Stimulated activated CD4-positive, alpha-beta T cell treated with anti-CD3 and anti-CD28 coated beads, Interleukin-15, amount 100 ng/mL, for 24 hours (primary cell): ENCODE results near the gene TAS2R20.
"Not testable (repeated sequence)": the region's sequence is repeated elsewhere in the genome, so short reads cannot be mapped to it uniquely, and the experiment has no call there.

ENCODE experiments used
- DNase-seq: peaks from one replicate; pipeline ENCODE4 v3.0.0-alpha.2; 2020

TAS2R20 gene, protein sequence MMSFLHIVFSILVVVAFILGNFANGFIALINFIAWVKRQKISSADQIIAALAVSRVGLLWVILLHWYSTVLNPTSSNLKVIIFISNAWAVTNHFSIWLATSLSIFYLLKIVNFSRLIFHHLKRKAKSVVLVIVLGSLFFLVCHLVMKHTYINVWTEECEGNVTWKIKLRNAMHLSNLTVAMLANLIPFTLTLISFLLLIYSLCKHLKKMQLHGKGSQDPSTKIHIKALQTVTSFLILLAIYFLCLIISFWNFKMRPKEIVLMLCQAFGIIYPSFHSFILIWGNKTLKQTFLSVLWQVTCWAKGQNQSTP

DNA sequence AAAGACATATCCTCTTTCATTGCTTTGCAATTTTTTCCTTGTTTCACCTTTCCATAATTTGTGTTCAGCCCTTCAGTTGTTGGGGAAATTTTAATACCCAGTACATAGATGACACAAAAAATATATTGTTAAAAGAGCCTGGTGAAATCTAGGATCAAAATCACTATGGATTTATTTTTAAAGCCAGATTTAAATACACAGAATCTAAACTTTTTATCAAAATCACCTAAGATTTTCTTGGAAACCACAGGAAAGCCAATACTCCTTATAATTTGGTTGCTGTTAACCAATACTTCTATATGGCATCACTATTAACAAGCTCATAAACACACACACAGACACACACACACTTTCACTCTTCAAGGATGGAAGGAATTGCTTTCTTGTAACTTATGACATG lies at the start of gene TAS2R20:
TSS of gene TAS2R20 (minus strand) at position 101 of the 400 bp plus-strand sequence. CDS start 429 bp downstream, outside the sequence.
- DNase-seq: no peak

DNA sequence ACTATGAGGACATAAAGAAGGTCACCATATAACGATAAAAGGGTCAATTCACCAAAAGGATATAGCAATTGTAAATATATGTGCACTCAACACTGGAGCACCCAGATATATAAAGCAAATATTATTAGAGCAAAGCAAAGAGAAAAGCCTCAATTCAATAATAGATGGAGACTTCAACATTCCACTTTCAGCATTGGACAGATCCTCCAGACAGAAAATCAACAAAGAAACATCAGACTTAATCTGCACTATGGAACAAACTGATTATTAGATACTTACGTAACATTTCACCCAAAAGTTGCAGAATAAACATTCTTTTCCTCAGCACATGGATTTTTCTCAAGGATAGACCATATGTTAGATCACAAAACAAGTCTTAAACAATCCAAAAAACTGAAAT lies 43.3 kb upstream of the TAS2R20 start:
- not testable (repeated sequence) for DNase-seq

DNA sequence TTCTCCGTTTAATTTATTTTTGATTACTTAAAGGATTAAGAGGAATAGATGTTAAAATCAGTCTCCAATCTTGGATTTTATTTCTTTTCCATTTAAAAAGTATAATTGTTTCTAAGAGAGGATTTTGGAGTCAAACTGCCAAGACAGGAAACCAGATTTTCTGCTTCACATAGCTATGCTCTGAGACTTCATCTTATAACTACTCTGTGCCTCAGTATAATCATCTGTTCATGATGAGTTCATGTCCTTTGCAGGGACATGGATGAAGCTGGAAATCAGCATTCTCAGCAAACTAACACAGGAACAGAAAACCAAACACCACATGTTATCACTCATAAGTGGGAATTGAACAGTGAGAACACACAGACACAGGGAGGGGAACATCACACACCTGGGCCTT lies 42.1 kb upstream of the TAS2R20 start:
- no peak for DNase-seq

DNA sequence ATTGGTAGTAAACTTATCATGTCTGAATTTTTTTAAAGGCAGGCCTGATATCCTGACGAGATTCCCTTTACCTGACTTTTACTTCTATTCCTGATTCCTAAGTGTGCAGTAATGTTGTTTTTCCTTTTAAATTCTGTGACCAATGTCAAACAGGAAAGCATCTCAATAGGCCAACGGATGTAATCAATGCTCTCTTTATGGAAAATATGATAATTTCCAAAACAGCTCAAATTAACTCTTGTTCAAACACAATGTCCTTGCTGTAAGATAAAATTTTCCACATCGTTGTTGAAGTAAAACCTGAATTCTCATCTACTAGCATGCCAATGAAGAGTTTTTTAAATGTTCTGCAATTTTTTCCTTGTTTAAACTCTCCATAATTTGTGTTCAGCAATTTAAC lies 41.1 kb upstream of the TAS2R20 start:
- DNase-seq: no peak

DNA sequence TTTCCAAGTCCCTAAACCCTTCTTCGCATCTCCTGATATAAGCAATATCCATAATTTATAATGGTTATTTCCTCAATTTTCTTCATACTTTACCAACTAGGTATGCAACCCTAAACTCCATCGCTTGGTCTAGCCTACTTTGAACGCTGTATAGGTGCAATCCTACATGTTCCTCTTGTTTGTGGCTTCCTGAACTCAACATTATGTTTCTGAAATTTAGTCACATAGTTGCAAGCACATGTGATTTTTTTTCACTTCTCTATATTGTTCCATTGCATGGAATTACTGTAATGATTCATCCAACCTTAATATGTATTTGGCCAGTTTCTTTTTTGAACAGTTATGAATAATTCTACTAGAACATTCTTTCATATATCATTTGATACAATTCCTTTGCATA lies 35.9 kb upstream of the TAS2R20 start:
- not testable (repeated sequence) for DNase-seq

DNA sequence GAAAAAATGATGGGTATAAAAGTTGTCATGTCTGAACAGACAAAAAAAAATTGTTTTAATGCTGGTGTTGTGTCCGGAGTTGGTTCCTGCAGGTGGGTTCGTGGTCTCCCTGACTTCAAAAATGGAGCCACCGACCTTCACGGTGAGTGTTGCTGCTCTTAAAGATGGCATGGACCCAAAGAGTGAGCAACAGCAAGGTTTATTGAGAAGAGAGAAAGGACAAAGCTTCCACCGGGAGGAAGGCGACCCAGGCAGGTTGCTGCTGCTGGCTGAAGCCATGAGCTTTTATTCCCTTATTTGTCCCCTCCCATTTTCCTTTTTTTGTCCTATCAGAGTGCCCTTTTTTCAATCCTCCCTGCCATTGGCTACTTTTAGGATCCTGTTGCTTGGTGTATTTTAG lies 33.2 kb upstream of the TAS2R20 start, which contains the start of gene TAS2R31:
TSS of gene TAS2R31 (minus strand) at position 101 of the 400 bp plus-strand sequence. CDS start at position 29, 72 bp downstream.
- DNase-seq: no peak

DNA sequence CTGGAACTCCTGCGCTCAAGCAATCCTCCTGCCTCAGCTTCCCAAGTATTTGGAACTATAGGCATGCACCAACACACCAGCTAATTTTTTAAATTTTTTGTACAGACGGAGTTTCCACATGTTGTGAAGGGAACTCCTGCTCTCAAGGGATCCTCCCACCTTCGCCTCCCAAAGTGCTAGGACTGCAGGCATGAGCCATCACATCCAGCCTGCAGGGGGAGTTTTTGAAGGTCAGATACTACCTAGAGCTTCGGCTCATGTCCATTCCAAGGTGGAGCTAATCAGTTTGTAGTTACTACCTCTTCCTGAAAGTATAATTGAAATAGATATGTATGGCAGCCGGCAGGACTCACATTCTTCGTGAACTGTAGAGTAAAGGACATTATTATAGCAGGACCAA lies 28.0 kb upstream of the TAS2R20 start:
- DNase-seq: no peak

DNA sequence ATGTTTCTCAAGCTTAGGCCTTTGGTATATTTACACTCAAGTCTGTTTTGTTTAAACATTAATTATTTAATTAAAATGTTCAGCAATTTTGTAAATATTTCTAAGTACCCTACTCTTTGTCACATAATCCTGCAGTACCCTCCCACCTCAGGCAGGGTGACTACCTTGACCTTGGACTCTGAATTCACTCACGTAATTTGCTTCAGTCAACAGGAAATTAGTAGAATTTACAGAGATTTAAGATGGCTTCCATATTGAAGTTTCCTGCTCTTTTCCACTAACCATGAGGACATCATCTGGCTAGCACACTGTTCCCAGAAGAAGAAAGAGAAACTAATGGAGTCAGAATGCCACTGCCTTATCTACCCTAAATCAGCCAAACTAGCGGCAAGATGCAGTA lies 25.3 kb upstream of the TAS2R20 start:
- DNase-seq: no peak

DNA sequence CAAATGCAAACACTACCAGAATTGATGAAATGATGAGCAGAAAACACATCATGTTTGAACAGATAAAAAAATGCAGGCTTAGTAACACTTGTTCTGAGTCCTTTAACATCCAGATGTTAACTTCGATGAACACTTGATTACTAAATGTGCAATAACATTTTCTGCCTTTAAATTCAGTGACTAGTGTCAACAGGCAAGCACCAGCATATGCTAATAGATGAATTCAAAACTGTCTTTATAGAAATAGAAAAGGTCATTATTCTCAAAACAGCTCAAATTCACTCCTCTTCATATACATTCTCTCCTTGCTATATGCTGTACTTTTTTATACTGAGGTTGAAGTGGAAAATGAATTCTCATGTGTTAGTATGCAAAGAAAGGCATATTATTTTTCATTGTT lies 24.4 kb upstream of the TAS2R20 start, which contains the start of gene TAS2R19:
TSS of gene TAS2R19 (minus strand) at position 101 of the 400 bp plus-strand sequence. CDS start at position 52, 49 bp downstream.
- no peak for DNase-seq

DNA sequence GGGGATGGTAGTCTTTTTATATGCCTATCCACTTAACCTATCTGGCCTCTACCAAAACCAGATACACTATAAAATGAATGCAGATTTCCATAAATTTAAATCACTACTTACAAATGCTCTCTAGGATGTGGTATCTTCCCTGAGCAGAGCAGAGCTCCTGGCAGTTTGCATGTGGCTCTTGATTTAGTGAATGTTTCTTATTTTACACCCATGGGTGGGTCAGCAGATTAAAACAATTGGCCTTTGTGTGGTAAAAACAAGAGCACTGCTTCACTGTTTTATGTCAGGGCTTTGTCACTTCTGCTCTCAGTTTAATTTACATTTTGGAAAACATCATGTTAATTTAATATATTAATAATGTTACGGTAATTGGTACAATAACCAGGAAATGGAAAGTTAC lies 18.8 kb upstream of the TAS2R20 start:
- DNase-seq: no peak

DNA sequence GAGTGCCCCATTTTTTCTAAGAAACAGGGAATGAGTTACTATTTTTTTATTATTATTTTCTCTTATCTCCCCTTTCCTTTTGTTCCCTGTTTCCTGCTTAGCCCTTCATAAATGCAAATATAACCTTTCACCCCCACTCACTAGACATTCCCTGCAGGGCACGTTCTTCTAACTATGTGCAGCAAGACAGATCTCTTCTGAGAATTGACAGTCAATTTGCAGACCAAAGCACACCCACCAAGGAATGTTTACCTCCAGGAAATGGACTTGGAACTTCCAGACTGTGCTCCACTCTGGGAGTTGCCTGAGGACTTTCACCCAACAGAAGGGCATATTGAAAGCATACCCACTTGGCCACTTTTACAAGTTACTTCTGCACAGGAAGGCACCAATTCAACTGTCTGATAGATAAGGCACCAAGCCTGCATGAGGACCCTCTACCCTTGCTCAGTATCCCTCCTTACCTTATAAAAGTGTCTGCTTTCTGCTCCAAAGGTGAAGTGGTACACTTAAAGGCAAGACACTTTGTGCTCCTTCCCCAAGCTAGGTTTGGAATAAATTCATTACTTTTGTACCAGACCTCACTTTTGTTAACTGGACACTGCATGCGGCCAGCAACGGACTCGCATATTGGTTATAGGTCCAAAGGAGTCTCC lies 17.8 kb upstream of the TAS2R20 start:
- no peak for DNase-seq

DNA sequence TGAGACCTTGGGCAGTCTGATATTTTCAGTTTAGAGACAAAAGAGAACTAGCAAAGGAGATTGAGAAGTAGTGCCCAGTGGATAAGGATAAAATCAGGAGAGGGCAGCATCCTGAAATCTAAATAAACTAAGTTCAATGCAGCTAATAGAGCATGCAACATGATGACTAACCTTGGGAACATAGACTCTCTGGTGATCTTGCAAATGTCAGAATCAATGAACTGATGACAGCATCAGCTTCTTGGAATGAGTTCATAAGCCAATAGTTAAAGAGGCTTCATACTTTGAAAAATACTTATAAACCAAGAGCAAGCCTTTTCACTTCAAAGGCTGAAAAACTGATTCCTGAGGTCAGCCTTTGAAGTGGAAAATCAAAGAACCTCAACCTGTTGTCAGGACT lies 16.1 kb upstream of the TAS2R20 start:
- DNase-seq: no peak

DNA sequence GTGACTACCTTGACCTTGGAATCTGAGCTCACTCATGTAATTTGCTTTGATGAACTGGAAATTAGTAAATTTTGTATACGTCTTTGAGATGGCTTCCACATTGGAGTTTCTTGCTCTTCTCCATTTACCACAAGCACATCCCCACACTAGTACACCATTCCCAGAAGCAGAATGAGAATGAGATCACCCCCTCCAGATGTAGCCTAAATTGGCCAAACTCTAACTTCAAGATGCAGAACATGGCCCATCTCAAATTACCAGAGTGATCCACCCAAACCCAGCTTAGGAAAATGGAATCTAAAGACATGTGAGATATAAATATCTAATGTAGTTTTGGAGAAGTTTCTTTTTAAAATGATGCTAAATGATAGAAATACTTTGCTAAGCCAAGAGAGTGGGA lies 9.5 kb upstream of the TAS2R20 start:
- DNase-seq: no peak

DNA sequence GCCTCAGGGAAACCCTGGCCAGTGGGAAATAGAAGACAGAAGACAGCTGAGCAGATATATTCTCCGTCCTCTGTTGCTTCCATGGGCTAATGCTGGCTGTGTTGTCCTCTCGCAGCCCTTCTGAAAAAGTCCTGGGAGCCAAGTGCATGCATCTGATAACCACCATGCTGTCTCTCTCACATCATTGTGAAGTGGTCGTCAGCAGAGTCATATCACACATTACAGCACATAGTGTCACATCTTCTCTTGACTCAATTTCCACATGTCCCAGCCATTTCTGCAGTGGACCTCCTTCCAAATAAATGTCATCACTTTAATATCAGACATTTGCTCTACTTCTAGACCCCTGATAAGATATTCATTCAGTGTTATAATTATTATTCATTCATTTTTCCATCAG lies 3.8 kb downstream of the TAS2R20 start:
- no peak for DNase-seq

DNA sequence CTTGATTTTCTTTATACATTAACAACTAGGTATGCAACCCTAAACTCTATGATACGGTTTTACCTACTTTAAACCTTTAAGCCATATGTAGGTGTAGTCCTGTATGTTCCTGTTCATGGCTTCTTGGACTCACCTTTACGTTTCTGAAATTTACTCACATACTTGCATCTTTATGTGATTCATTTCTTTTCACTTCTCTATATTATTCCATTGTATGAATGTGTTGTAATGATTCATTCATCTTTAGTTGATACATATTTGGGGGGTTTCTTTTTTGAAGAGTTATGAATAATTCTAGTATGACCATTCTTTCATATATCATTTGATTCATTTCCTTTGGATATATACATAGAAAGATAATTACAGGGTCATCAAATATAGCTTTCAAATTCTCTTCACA lies 9.0 kb downstream of the TAS2R20 start:
- DNase-seq: no peak

DNA sequence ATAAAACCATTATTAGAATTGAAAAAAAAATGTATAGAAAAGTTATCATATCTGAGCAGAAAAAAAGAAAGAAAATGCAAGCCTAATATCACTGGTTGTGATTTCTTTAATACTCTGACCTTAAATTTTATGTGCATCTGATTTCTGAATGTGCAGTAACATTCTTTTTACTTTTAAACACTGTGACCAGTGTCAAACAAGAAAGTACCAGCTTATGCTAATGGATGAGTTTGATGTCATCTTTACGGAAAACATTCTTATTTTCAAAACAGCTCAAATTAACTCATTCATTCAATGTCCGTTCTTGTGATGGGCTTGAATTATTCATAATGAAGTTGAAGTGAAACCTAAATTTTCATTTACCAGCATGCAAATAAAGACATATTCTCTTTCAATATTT lies 11.3 kb downstream of the TAS2R20 start, which contains the start of gene TAS2R50:
TSS of gene TAS2R50 (minus strand) at position 101 of the 400 bp plus-strand sequence. CDS start at position 49, 52 bp downstream.
- no peak for DNase-seq

DNA sequence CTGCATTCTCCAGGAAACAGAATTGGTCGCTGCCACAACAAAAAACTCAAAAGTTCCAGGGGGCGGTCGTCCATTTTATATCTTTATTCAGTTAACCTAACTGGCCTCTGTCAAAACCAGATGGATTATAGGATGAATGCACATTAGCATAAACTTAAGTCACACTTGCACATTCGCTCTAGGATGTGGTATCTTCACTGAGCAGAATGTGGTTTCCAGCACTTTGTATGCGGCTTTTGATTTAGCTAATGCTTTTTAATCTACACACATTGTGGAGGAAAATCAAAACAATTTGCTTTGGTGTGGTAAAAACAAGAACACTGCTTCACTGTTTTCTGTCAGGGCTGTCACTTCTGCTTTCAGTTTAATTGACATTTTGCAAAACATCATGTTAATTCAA lies 15.9 kb downstream of the TAS2R20 start:
- DNase-seq: peak; percentile 33

DNA sequence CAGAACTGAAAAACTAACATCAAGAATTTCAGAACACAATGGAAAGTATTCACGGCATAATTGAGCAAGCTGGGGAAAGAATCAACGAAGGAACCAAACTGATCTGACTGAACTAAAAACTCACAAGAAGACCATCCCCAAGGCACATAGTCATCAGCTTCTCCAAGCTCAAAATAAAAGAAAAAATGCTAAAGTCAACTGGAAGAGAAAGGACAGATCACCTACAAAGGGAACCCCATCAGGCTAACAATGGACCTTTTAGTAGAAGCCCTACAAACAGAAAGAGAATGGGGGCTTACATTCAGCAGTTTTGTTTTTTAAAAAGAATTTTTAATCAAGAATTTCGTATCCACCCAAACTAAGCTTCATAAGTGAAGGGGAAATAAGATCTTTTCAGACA lies 23.1 kb downstream of the TAS2R20 start:
- no peak for DNase-seq

DNA sequence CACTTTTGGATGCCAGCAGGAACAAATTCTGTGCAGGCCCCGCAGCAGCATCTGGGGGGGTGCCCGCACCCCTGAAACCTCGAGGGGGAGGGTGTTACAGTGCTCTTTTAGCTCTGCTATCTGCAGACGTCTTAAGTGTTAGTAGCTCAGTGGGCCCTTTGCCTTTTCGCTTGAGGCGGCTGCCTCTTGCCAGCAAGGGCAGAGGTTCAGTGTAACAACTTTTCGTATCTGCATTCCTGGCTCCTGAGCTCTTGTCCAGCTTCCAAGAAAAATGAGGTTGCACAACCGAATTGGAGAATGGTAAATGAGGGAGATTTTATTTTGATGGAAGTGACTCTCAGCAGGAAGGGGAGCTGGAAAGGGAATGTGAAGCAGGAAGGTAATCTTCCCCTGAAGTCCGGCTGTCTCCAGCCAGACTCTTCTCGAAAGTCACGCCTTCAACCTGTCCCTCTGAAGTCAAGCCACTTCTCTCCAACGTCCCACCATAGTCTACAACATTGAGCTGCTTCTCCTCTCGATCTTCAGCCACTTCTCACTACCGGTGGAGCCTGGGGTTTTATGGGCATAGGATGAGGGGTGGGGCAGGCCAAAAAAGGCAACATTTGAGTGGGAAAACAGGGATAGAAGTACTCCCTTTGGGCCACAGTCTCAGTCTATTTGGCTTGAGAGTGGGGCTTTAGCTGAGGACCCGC lies 29.2 kb downstream of the TAS2R20 start:
- DNase-seq: no peak

DNA sequence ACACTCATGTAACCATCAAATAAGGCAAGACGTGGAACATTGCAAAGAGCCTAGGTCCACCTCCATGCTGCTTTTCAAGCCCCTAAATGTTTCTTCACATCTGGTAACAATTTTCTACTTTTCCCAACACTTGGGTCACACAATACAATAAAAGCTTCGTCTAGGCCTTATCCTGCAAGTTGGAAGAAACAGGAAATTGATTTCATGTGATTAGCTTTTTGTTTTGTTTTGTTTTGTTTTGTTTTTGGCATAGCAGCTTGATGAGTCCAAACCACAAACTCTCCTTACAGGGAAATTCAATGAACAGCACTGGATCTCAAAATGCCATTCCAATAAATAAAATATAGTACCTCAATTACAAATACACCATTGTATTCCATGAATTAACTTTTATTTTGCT lies 30.7 kb downstream of the TAS2R20 start:
- DNase-seq: no peak

DNA sequence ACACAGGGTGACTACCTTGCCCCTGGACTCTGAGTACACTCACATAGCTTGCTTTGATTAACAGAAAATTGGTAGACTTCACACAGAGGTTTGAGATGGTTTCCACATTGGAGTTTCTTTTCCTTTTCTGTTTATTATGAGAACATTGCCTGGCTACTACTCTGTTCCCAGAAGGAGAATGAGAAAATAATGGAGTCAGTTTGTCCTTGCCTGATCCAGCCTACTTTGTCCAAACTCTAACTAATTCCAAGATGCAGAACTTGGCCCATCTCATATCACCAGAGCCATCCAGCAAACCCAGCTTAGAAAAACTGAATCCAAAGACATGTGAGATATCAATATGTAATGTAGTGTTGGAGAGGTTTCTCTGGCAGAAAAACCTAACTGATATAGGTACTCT lies 31.8 kb downstream of the TAS2R20 start:
- no peak for DNase-seq

DNA sequence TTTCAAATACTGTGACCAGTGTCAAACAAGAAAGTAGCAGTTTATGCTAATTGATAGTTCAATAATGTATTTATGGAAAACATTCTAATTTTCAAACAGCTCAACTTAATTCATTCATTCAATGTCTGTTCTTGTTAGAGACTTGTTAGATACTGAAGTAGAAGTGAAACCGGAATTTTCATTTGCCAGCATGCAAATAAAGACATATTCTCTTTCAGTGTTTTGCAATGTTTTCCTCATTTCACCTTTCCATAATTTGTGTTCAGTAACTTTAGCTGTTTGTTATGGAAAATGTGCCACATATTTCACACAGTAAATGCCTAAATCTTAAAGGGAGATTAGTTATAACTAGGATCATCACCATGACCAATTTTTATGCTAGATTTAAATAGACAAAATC lies 32.6 kb downstream of the TAS2R20 start:
- no peak for DNase-seq

DNA sequence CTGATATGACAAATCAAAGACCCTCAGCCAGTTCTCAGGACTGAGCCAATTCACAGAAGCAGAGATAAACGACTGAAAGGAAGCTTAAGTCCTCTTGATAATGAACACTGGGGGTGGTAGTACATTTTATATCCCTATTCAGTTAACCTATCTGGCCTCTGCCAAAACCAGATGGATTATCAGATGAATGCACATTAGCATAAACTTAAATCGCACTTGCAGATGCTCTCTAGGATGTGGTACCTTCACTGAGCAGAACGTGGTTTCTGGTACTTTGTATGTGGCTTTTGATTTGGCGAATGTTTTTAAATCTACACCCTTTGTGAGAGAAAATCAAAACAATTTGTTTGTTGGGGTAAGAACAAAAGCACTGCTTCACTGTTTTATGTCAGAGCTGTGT lies 37.9 kb downstream of the TAS2R20 start:
- DNase-seq: no peak

DNA sequence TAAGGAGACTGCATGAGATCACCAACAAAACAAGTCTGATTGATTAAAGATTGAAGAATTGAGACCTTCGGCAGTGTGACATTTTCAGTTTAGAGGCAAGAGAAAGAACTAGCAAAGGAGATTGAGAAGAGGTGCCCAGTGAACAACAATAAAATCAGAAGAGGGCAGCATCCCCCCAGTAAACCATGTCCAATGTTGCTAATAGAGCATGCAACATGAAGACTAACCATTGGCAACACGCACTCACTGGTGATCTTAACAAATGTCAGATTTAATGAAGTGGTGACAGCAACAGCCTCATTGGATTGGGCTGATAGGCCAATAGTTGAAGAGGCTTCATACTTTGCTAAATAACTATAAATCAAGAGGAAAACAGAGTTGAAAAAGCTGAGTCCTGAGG lies 38.3 kb downstream of the TAS2R20 start:
- no peak for DNase-seq
